Neural cell (in vitro differentiated cells): ENCODE results near the gene TBX4.

Experiments used
- EP300 ChIP-seq: fragments of 450-650 bp; conservative IDR thresholded peaks from 2 replicates; pipeline ENCODE4 v1.6.1; 2014; ENCODE audit warnings: antibody characterized with exemption, mild to moderate bottlenecking, moderate library complexity; ENCODE audit not compliant: poor library complexity, severe bottlenecking
- EZH2 ChIP-seq: fragments of 200-600, 300-800 bp; shearing (Covaris generic), sonication (generic); IDR thresholded peaks from 2 replicates; pipeline ENCODE4 v1.6.1; 2014; ENCODE audit warnings: antibody characterized with exemption, low read length, borderline replicate concordance, mild to moderate bottlenecking; ENCODE audit not compliant: insufficient read depth, poor library complexity, severe bottlenecking
- MXI1 ChIP-seq: fragments of 450-650 bp; conservative IDR thresholded peaks from 2 replicates; pipeline ENCODE4 v1.6.1; 2014; ENCODE audit warnings: antibody characterized with exemption, mild to moderate bottlenecking; ENCODE audit not compliant: poor library complexity, severe bottlenecking
- POLR2AphosphoS5 ChIP-seq: IDR thresholded peaks from 2 replicates; pipeline ENCODE4 v1.6.1; 2012
- SMC3 ChIP-seq: fragments of 450-650 bp; conservative IDR thresholded peaks from 2 replicates; pipeline ENCODE4 v1.6.1; 2014; ENCODE audit warnings: antibody characterized with exemption, mild to moderate bottlenecking, moderate library complexity; ENCODE audit not compliant: poor library complexity
- TAF1 ChIP-seq: IDR thresholded peaks from 2 replicates; pipeline ENCODE4 v1.6.1; 2012; ENCODE audit warnings: low read depth
- TF ChIP-seq, protein P1 (sequence below): fragments of 450-650 bp; IDR thresholded peaks from 2 replicates; pipeline ENCODE4 v1.5.1; 2014; ENCODE audit warnings: antibody characterized with exemption, mild to moderate bottlenecking, moderate library complexity; ENCODE audit not compliant: poor library complexity, severe bottlenecking
- TF ChIP-seq, protein P2 (sequence below): IDR thresholded peaks from 2 replicates; pipeline ENCODE4 v1.6.1; 2012; ENCODE audit warnings: borderline replicate concordance

DNA sequence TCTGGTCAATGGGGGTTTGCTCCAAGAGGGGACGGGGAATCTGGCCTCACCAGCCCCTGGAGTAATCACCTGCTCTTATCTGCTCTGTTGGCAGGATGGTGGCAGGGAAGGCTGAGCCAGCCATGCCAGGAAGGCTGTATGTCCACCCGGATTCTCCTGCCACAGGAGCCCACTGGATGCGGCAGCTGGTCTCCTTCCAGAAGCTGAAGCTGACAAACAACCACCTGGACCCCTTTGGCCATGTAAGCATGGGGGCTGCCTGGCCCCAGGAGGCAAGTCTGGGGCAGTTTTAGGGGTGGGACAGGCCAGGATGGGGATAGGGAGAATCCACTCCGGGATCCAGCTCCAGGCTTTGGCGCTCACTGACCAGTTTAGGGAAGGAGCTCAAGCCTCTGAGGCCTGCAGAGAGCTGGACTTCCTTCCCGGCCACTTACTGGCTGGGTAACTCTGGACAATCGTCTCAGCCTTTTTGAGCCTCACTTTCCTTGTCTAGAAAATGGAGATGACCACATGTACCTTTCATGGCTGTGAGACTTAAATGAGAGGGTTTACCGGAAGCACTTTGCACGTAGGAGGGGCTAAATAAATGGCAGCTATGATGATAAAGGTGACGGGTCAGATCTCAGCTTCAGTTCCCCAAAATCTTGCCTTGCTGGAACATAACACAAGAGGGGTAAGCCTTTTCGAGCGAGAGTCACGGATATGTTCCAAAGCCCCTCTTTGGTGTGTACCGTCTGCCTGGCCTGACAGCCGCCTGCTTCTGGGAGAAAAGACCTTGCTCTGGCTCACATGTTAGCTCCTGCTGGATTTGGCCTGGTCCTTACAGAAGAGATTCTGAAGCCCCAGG, 15.4 kb downstream of the TBX4 start:
- TF ChIP-seq TAF1 (no peak), EP300 (no peak), POLR2AphosphoS5 (no peak), SMC3 (no peak), EZH2 (no peak), MXI1 (no peak)
- TF ChIP-seq, protein P1, sequence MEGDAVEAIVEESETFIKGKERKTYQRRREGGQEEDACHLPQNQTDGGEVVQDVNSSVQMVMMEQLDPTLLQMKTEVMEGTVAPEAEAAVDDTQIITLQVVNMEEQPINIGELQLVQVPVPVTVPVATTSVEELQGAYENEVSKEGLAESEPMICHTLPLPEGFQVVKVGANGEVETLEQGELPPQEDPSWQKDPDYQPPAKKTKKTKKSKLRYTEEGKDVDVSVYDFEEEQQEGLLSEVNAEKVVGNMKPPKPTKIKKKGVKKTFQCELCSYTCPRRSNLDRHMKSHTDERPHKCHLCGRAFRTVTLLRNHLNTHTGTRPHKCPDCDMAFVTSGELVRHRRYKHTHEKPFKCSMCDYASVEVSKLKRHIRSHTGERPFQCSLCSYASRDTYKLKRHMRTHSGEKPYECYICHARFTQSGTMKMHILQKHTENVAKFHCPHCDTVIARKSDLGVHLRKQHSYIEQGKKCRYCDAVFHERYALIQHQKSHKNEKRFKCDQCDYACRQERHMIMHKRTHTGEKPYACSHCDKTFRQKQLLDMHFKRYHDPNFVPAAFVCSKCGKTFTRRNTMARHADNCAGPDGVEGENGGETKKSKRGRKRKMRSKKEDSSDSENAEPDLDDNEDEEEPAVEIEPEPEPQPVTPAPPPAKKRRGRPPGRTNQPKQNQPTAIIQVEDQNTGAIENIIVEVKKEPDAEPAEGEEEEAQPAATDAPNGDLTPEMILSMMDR: no peak
- TF ChIP-seq, protein P2, sequence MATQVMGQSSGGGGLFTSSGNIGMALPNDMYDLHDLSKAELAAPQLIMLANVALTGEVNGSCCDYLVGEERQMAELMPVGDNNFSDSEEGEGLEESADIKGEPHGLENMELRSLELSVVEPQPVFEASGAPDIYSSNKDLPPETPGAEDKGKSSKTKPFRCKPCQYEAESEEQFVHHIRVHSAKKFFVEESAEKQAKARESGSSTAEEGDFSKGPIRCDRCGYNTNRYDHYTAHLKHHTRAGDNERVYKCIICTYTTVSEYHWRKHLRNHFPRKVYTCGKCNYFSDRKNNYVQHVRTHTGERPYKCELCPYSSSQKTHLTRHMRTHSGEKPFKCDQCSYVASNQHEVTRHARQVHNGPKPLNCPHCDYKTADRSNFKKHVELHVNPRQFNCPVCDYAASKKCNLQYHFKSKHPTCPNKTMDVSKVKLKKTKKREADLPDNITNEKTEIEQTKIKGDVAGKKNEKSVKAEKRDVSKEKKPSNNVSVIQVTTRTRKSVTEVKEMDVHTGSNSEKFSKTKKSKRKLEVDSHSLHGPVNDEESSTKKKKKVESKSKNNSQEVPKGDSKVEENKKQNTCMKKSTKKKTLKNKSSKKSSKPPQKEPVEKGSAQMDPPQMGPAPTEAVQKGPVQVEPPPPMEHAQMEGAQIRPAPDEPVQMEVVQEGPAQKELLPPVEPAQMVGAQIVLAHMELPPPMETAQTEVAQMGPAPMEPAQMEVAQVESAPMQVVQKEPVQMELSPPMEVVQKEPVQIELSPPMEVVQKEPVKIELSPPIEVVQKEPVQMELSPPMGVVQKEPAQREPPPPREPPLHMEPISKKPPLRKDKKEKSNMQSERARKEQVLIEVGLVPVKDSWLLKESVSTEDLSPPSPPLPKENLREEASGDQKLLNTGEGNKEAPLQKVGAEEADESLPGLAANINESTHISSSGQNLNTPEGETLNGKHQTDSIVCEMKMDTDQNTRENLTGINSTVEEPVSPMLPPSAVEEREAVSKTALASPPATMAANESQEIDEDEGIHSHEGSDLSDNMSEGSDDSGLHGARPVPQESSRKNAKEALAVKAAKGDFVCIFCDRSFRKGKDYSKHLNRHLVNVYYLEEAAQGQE: no peak
